HG03159 (cell line): ENCODE results near the gene PRPH.

Experiments
- ATAC-seq: cut with Tn5 transposase; IDR thresholded peaks from one replicate; pipeline ENCODE4 v1.9.1; 2021; ENCODE audit warnings: mild to moderate bottlenecking, moderate library complexity; ENCODE audit not compliant: unreplicated experiment

Gene PRPH

DNA sequence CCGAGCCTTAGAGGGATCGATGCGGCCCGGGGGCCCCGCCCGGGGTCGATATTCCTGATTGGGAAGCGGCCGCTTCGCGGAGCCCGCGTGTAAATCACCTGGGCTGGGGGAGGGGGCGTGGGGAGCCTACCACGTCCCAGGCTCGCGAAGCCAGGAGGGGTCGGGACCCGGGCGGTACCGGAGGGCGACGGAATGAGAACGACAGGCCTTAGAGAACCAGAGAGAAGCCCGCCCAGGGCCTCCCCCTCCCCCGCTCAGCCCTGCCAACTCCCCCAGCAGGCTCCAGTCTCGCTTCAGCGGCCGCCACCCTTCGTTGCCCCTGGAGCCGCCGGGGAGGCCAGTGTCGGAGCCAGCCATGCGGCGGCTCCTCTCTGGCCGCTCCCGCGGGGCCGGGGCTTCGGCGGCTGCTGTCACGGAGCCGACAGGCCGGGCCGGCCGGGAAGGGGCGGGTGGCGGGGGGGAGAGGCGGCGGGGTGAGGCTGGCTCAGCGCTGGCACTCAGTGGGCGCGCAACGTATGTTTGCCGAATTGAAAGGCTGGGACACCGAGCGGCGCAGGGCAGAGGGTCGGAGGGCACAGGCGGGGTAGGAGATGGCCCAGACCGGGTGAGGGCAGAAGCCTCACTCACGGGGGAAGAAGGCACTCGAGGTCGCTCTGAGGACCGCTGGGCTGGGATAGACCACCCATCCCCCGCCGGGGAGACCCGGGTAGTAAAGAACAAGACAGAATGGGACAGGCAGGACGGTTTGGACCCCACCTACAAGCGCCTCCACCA lies 50.3 kb downstream of the PRPH start:
- no peak for ATAC-seq

- no peak for ATAC-seq
Measured at GRCh38 chr12:49345825-49346658, 51.1 kb downstream of the PRPH start.

DNA sequence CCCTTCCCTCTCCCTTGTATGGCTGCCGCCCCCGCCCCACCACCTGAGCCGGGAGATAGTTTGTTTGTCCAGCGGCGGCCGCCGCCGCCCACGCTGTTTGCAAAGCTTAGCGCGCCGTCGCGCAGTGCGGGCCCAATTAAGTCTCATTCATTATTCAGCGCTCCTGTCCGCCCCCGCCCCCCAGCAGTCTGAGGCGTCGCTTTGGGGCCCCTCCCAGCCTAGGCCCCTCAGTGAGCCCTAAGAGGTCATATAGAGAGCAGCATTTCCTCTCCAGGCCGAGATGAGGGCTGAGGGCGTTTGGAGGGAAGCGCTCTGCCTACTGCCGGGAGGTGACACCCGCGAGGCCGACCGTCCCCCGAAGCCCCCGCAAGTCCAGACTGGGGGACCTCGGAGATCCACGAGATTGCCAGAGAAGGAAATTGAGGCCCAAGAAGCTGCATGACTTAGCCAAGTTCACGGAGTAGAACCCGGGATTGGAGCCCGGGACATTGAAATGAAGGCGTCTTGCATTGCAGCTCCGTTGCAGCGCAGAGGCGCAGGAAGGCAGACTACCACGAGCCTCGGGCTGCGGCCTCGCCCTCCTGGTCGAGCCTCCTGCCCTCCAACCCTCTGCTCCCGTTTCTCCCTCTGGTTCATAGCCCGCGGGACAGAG lies 51.8 kb downstream of the PRPH start, which contains the start of gene DNAJC22:
DNAJC22 (plus strand) TSS at position 230 of the 652 bp plus-strand sequence. CDS start 1,985 bp downstream, outside the sequence.
- ATAC-seq: no peak

GRCh38 chr12:49347311-49348193 lies 52.6 kb downstream of the PRPH start:
- ATAC-seq: no peak
